SH-SY5Y (cell line): ENCODE measurements around the gene LRRC8D.

Experiments
- GATA2 ChIP-seq: IDR thresholded peaks from 2 replicates; pipeline ENCODE4 v1.6.1; 2011; ENCODE audit warnings: mild to moderate bottlenecking, low read depth, low read length
- GATA3 ChIP-seq: IDR thresholded peaks from 2 replicates; pipeline ENCODE4 v1.6.1; 2011; ENCODE audit warnings: low read depth, mild to moderate bottlenecking, low read length, moderate library complexity

DNA sequence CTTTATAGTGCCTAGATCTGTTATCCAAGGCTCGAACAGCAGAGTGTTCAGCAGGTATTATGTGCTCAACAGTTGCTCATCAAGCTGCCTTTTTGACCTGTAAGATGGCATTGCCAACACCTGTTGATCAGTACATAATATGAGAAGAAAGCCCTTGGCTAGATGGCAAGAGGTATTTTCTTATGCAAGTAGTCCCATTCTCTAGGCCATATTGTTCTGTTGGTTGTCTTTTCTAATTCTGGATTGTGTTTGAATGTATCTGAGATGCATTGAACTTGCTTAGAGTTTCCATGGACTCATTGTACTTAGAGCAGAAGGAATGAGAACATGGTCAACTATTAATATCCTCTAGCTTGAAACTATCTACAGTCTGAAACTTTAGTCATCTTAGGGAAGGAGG, 57.4 kb downstream of the LRRC8D start:
- TF ChIP-seq GATA3 (no peak), GATA2 (no peak)
